Body of pancreas (tissue), 4 donors: ENCODE results near the gene POLDIP3.
A peak's percentile ranks its signal among the peaks of the same experiment; 100 is the strongest.

Experiments
- POLR2A ChIP-seq, 3 donors: fragments of 450-650 bp; IDR thresholded peaks; one replicate each; pipeline ENCODE4 v1.6.1; 2016; ENCODE audit warnings: antibody characterized with exemption in 3 of 3, mild to moderate bottlenecking in 2 of 3
- TF ChIP-seq, protein P1 (sequence below), 7 experiments: fragments of 450-650 bp in 4 of 7; fragments of 200-600 bp in 3 of 7; sonication (generic) in 3 of 7; IDR thresholded peaks; one replicate each; pipeline ENCODE4 v1.5.1; 2016 to 2019; ENCODE audit warnings: antibody characterized with exemption in 7 of 7

DNA sequence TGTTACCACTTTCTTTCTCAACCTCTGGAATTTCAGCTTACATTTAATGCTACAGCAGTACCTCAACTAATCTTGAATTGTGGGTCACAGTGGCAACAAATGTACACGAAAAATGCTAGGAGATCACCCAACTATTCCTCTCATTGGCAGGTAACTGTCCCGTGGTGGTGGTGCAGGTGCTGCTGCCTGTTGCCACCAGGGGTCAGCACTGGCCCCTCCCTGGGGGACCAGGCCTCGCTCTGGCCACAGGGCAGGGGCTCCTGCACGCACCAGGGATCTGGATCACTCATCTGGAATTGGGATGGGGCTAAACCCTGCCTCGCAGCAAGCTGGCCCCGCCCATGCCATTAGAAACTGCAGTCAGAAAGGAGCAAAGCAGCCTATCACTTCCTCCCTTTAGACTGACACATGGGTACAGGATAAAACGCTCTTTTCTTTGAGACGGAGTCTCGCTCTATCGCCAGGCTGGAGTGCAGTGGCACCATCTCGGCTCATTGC is 6.9 kb upstream of the POLDIP3 start:
- TF ChIP-seq, protein P1, sequence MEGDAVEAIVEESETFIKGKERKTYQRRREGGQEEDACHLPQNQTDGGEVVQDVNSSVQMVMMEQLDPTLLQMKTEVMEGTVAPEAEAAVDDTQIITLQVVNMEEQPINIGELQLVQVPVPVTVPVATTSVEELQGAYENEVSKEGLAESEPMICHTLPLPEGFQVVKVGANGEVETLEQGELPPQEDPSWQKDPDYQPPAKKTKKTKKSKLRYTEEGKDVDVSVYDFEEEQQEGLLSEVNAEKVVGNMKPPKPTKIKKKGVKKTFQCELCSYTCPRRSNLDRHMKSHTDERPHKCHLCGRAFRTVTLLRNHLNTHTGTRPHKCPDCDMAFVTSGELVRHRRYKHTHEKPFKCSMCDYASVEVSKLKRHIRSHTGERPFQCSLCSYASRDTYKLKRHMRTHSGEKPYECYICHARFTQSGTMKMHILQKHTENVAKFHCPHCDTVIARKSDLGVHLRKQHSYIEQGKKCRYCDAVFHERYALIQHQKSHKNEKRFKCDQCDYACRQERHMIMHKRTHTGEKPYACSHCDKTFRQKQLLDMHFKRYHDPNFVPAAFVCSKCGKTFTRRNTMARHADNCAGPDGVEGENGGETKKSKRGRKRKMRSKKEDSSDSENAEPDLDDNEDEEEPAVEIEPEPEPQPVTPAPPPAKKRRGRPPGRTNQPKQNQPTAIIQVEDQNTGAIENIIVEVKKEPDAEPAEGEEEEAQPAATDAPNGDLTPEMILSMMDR (IDR thresholded peaks at IDR 0.05), result peak; percentile 80 to 93 (median 87)
- TF ChIP-seq POLR2A (IDR thresholded peaks at IDR 0.05), result no peak
